Measurements from ENCODE around the gene CELSR1. TPM values are rescaled to one million over a fixed set of nuclear protein-coding genes. Genes with fewer than 3 reads are reported as not detected.

The CELSR1 gene
- total and polyA plus RNA-seq, 2 donors (not counting 1 experiment from before 2014, with no cell fraction given) = 30.2 to 34.8 TPM

DNA sequence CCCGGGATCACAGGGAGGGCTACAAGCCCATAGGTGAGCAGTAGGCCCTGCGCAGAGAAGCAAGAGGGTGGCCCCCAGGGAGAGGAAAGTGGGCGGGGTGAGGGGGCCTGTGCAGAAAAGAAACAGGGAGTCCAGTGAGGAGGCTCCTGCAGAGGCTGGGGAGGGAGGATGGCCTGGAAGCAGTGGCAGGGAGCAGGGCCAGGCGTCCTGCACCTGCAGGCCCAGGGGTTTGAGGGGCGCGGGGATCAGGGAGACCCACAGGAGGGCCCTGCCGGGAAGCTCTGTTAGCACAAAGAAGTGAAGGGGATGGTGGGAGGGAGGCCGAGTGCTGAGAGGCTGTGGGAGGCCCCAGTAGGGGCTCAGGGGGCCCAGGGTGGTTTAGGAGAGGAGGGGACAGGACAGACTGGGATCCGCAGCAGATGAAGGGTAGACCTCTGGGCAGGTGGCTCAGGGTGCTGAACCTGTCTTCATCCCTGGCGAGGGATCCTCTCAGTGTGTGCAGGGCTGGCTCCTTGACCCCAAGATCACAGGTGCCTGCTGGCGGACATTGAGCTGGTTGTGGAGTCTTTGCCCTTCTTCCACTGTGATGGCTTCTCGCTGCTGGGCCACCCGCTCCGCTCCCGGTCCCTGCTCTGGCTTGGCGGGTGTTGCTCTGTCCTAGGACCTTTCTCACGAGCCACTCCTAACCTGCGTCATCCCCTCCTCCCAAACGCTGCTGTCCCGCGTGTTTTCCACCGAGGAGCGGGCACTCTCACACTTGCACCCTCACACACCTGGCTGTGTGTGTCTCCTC, 31.8 kb upstream of the CELSR1 start:
- Histone ChIP-seq H3K36me3 (replicated peaks in 1 of 2; ENCODE audit: control extremely low read depth in 1 of 2, control insufficient read depth in 1 of 2, extremely low read depth in 1 of 2, insufficient read depth in 2 of 2, low read length in 1 of 2) (no peaks in the 10 kb centered on the region), H4K20me1 (ENCODE audit: control insufficient read depth, insufficient read depth, low read length, poor library complexity, severe bottlenecking) (no peaks in the 10 kb centered on the region), H3K27ac (ENCODE audit: low read length in 2 of 2) (no peak overlapping the region), H3K4me1 (ENCODE audit: control insufficient read depth in 2 of 2, insufficient read depth in 2 of 2, low read length in 2 of 2) (peaks cover 0 to 2% of the 10 kb centered on the region in 2 donors), H3K79me2 (ENCODE audit: control insufficient read depth, insufficient read depth, low read length) (no peaks in the 10 kb centered on the region), H3K27me3 (replicated peaks in 1 of 4; ENCODE audit: control extremely low read depth in 1 of 4, control insufficient read depth in 3 of 4, insufficient read depth in 4 of 4, low read length in 3 of 4) (no peaks in the 10 kb centered on the region), H3K4me3 (ENCODE audit: control extremely low read depth in 1 of 5, extremely low read depth in 1 of 5, insufficient read depth in 1 of 5, low read depth in 2 of 5, low read length in 4 of 5) (no peak overlapping the region), H3K9me3 (ENCODE audit: control extremely low read depth in 1 of 3, control insufficient read depth in 2 of 3, insufficient read depth in 1 of 3, low read length in 2 of 3) (peaks cover 0 to 28% (median 11%) of the 10 kb centered on the region in 3 donors), H3K9ac (ENCODE audit: low read length) (no peak overlapping the region), H2AFZ (ENCODE audit: insufficient read depth, low read depth, low read length, poor library complexity, severe bottlenecking) (no peak overlapping the region), H3K4me2 (replicated peaks; ENCODE audit: low read depth, low read length, poor library complexity, severe bottlenecking) (no peak overlapping the region)
- no peak for DNase-seq
- TF ChIP-seq, protein P1, sequence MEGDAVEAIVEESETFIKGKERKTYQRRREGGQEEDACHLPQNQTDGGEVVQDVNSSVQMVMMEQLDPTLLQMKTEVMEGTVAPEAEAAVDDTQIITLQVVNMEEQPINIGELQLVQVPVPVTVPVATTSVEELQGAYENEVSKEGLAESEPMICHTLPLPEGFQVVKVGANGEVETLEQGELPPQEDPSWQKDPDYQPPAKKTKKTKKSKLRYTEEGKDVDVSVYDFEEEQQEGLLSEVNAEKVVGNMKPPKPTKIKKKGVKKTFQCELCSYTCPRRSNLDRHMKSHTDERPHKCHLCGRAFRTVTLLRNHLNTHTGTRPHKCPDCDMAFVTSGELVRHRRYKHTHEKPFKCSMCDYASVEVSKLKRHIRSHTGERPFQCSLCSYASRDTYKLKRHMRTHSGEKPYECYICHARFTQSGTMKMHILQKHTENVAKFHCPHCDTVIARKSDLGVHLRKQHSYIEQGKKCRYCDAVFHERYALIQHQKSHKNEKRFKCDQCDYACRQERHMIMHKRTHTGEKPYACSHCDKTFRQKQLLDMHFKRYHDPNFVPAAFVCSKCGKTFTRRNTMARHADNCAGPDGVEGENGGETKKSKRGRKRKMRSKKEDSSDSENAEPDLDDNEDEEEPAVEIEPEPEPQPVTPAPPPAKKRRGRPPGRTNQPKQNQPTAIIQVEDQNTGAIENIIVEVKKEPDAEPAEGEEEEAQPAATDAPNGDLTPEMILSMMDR (IDR thresholded peaks at IDR 0.05) = no peak
- no peak for TF ChIP-seq EZH2 (IDR thresholded peaks at IDR 0.05; ENCODE audit: borderline replicate concordance, insufficient read depth, low read depth, low read length, poor library complexity, severe bottlenecking)
- ChIA-PET POLR2A (no interaction called here), CTCF (interaction anchor here (0.9 to 1.0 kb wide), 2 partner anchors 11 to 202 kb away, joined by 3 read pairs; no protein-coding TSS in a partner anchor)
- intact Hi-C loops (cut with micrococcal nuclease) = no loop called here
- ATAC-seq (ENCODE audit: low read depth) = no peak
- WGBS (ENCODE audit: insufficient coverage) = 87% methylated on average over 23 of the region's 23 CpGs
- Mint-ChIP-seq H3K27me3 (no peaks in the 10 kb centered on the region), H3K27ac (peak overlapping the region; percentile 3), H3K9me3 (ENCODE audit: insufficient read depth) (peaks cover 2% of the 10 kb centered on the region), H3K4me3 (no peak overlapping the region), H3K4me1 (peaks cover 3% of the 10 kb centered on the region)

DNA sequence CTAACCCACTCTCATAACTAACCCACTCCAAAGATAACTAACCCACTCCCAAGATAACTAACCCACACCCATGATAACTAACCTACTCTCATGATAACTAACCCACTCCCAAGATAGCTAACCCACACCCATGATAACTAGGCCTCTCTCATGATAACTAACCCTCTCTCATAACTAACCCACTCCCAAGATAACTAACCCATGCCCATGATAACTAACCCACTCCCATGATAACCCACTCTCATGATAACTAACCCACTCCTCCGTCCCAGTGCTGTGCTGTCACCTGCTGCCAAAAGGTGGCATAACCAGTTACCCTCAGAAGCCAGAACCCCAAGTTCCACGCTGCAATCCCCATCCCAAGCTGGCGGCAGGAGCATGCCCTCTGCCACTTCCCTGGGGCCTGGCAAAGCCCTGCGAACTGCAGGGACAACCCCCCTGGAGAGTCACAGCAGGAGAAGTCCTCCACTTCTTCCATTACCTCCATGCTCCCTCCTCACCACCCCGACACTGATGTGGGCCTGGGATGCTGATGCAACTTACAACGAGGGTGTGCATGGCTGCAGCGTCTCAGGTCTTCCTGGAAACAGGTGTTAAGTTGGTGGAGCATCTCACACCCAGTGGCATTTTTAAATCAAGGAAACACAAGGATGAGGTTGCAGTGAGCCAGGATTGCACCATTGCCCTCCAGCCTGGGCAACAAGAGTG, 30.8 kb upstream of the CELSR1 start:
- Mint-ChIP-seq H3K9me3 (ENCODE audit: insufficient read depth) (peaks cover 2% of the 10 kb centered on the region), H3K4me3 (no peak overlapping the region), H3K27ac (peak overlapping the region; percentile 50), H3K27me3 (no peaks in the 10 kb centered on the region), H3K4me1 (peaks cover 10% of the 10 kb centered on the region)
- POLR2A ChIA-PET = no interaction called here
- Histone ChIP-seq H3K4me1 (ENCODE audit: control insufficient read depth in 2 of 2, insufficient read depth in 2 of 2, low read length in 2 of 2) (peaks cover 7 to 12% of the 10 kb centered on the region in 2 donors), H3K4me2 (replicated peaks; ENCODE audit: low read depth, low read length, poor library complexity, severe bottlenecking) (no peak overlapping the region), H3K9ac (ENCODE audit: low read length) (no peak overlapping the region), H3K36me3 (replicated peaks in 1 of 2; ENCODE audit: control extremely low read depth in 1 of 2, control insufficient read depth in 1 of 2, extremely low read depth in 1 of 2, insufficient read depth in 2 of 2, low read length in 1 of 2) (no peaks in the 10 kb centered on the region), H4K20me1 (ENCODE audit: control insufficient read depth, insufficient read depth, low read length, poor library complexity, severe bottlenecking) (no peaks in the 10 kb centered on the region), H3K79me2 (ENCODE audit: control insufficient read depth, insufficient read depth, low read length) (no peaks in the 10 kb centered on the region), H3K27me3 (replicated peaks in 1 of 4; ENCODE audit: control extremely low read depth in 1 of 4, control insufficient read depth in 3 of 4, insufficient read depth in 4 of 4, low read length in 3 of 4) (no peaks in the 10 kb centered on the region), H3K9me3 (ENCODE audit: control extremely low read depth in 1 of 3, control insufficient read depth in 2 of 3, insufficient read depth in 1 of 3, low read length in 2 of 3) (peaks cover 0 to 27% (median 11%) of the 10 kb centered on the region in 3 donors), H3K27ac (ENCODE audit: low read length in 2 of 2) (no peak overlapping the region), H3K4me3 (ENCODE audit: control extremely low read depth in 1 of 5, extremely low read depth in 1 of 5, insufficient read depth in 1 of 5, low read depth in 2 of 5, low read length in 4 of 5) (no peak overlapping the region), H2AFZ (ENCODE audit: insufficient read depth, low read depth, low read length, poor library complexity, severe bottlenecking) (no peak overlapping the region)
- no peak for ATAC-seq (ENCODE audit: low read depth)
- no peak for TF ChIP-seq EZH2 (IDR thresholded peaks at IDR 0.05; ENCODE audit: borderline replicate concordance, insufficient read depth, low read depth, low read length, poor library complexity, severe bottlenecking)
- TF ChIP-seq, protein P1 (IDR thresholded peaks at IDR 0.05) = no peak
- CTCF ChIA-PET = no interaction called here
- intact Hi-C loops (cut with micrococcal nuclease) = no loop called here
- DNase-seq = no peak
- 90% methylated on average over 6 of the region's 7 CpGs for WGBS (ENCODE audit: insufficient coverage)
